HepG2 (cell line): ENCODE results near the gene ECHS1. TPM values are rescaled to one million over a fixed set of nuclear protein-coding genes. Genes with fewer than 3 reads are reported as not detected.
A peak's percentile ranks its signal among the peaks of the same experiment; 100 is the strongest.
"Not testable (repeated sequence)": the region's sequence is repeated elsewhere in the genome, so short reads cannot be mapped to it uniquely, and the experiment has no call there.

Experiments
- ATAC-seq: fragments of 200-7000 bp; cut with Tn5 transposase; 3 replicates; pipeline ENCODE4 v1.9.1; 2020; ENCODE audit warnings: mild to moderate bottlenecking, moderate library complexity
- BruUV-seq: library from RNA; stranded (reverse); fragments of 400-500 nt; replicated peaks from 2 replicates; lab custom pipeline; 2021; lab: Mats Ljungman, UMichigan
- CTCF ChIA-PET: fragments of 300-600 bp; formaldehyde crosslinking; extraction: SDS; loops from one replicate; lab custom pipeline; 2021; ENCODE audit warnings: low total read pairs, inconsistent platforms, low intra/inter-chr PET ratio; lab: Yijun Ruan, JAX
- POLR2A ChIA-PET: fragments of 350-600 bp; sonication (Branson Sonifier 250); formaldehyde crosslinking; loops from one replicate; lab custom pipeline; 2020; ENCODE audit warnings: antibody characterized with exemption, inconsistent platforms; lab: Yijun Ruan, JAX
- DNase-seq: peaks from one replicate; pipeline ENCODE4 v3.0.0-alpha.2; 2015; ENCODE audit warnings: low spot score
- FAIRE-seq: peaks from 3 replicates; lab custom pipeline; 2011; peaks lifted over from hg19 to GRCh38; lab: Jason Lieb, UNC
- H2AFZ ChIP-seq: one replicate; pipeline ENCODE4 v1.6.1; 2011; ENCODE audit warnings: low read length, inconsistent platforms
- H3K27ac ChIP-seq: fragments of 300-600 bp; 3 replicates; pipeline ENCODE4 v1.8.0; 2011; ENCODE audit warnings: mixed run types, mild to moderate bottlenecking, mixed read lengths, low read length, inconsistent platforms; ENCODE audit not compliant: insufficient read depth; ENCODE audit errors: extremely low read length
- H3K27me3 ChIP-seq, 2 experiments: fragments of 200-600 bp in 1 of 2; 2 replicates in 1 of 2; 3 replicates in 1 of 2; pipeline versions ENCODE4 v1.6.0 to v1.8.0; 2011; ENCODE audit warnings: low read length in 2 of 2, mild to moderate bottlenecking in 2 of 2, moderate library complexity in 2 of 2, inconsistent platforms in 1 of 2; ENCODE audit not compliant: insufficient read depth in 2 of 2, control insufficient read depth in 1 of 2
- H3K36me3 ChIP-seq, 2 experiments: fragments of 200-600 bp in 1 of 2; replicated peaks in 1 of 2; 2 replicates in 1 of 2; 3 replicates in 1 of 2; pipeline versions ENCODE4 v1.5.1 to v1.8.0; 2011; ENCODE audit warnings: low read length in 2 of 2, inconsistent platforms in 1 of 2; ENCODE audit not compliant: insufficient read depth in 2 of 2, control insufficient read depth in 1 of 2
- H3K4me1 ChIP-seq: 2 replicates; pipeline ENCODE4 v1.5.1; 2012; ENCODE audit warnings: low read length, inconsistent platforms; ENCODE audit not compliant: insufficient read depth
- H3K4me2 ChIP-seq: 2 replicates; pipeline ENCODE4 v1.6.0; 2011; ENCODE audit warnings: low read depth, low read length, inconsistent platforms
- H3K4me3 ChIP-seq, 3 experiments: fragments of 200-600 bp in 1 of 3; sonication (generic), shearing (Covaris generic) in 1 of 3; replicated peaks in 1 of 3; 2 replicates each; pipeline ENCODE4 v1.5.1; 2011 to 2016; ENCODE audit warnings: low read length in 3 of 3, inconsistent platforms in 2 of 3, low read depth in 2 of 3, mild to moderate bottlenecking in 2 of 3, control low read depth in 1 of 3, mixed read lengths in 1 of 3; ENCODE audit not compliant: insufficient read depth in 1 of 3
- H3K79me2 ChIP-seq: one replicate; pipeline ENCODE4 v1.6.1; 2011; ENCODE audit warnings: low read length, inconsistent platforms; ENCODE audit not compliant: insufficient read depth
- H3K9ac ChIP-seq: 2 replicates; pipeline ENCODE4 v1.6.0; 2011; ENCODE audit warnings: mild to moderate bottlenecking, low read depth, low read length, inconsistent platforms; ENCODE audit not compliant: insufficient read depth
- H3K9me3 ChIP-seq: 2 replicates; pipeline ENCODE4 v1.5.1; 2012; ENCODE audit warnings: mild to moderate bottlenecking, low read length
- H4K20me1 ChIP-seq: 2 replicates; pipeline ENCODE4 v1.6.0; 2011; ENCODE audit warnings: inconsistent platforms, mild to moderate bottlenecking, low read length, moderate library complexity; ENCODE audit not compliant: insufficient read depth
- MYC ChIP-seq: sonication (generic); formaldehyde crosslinking; IDR thresholded peaks from 2 replicates; pipeline ENCODE4 v1.9.0; 2021; ENCODE audit warnings: missing genetic modification reagents, borderline replicate concordance
- NCOA1 ChIP-seq: sonication (generic); formaldehyde crosslinking; IDR thresholded peaks from 2 replicates; pipeline ENCODE4 v1.9.0; 2021; ENCODE audit warnings: missing genetic modification reagents
- ZNF121 ChIP-seq: sonication (generic); formaldehyde crosslinking; IDR thresholded peaks from 2 replicates; pipeline ENCODE4 v1.5.0; 2020; ENCODE audit warnings: mild to moderate bottlenecking, missing genetic modification reagents
- ZNF543 ChIP-seq: sonication (generic); formaldehyde crosslinking; IDR thresholded peaks from 2 replicates; pipeline ENCODE4 v1.4.0; 2020; ENCODE audit warnings: mild to moderate bottlenecking, missing genetic modification reagents
- WGBS: methylation state at CpG from one replicate; pipeline ENCODE4 v1.1.6; 2017; ENCODE audit warnings: low lambda C conversion rate; 5-methylcytosine and 5-hydroxymethylcytosine counted together
- in situ Hi-C: cut with HindIII; loops from 2 replicates; pipeline ENCODE4 v1.10.0; 2017; ENCODE audit warnings: low pct_unique_long_range_greater_than_20kb; ENCODE audit not compliant: extremely low pct_ligation_motif_present
- intact Hi-C: fragments of 100-400 bp; cut with micrococcal nuclease; formaldehyde crosslinking; loops from one replicate; pipeline ENCODE4 v1.10.0; 2022; ENCODE audit not compliant: unreplicated experiment
- polyA plus RNA-seq, 8 experiments: library from polyadenylated mRNA; depleted of rRNA in 3 of 8; stranded (reverse) in 7 of 8; unstranded in 1 of 8; fragments of >200 nt; fragmentation: Illumina TruSeq in 4 of 8; extraction: Trizol in 4 of 8; gene quantifications; 2 replicates each; pipeline versions ENCODE4 v1.2.1 to v1.2.3, GENCODE V29; 2011 to 2016; ENCODE audit warnings: low read depth in 4 of 8, missing spikeins in 1 of 8, mixed read lengths in 1 of 8; ENCODE audit not compliant: insufficient read depth in 1 of 8
- total RNA-seq, 5 experiments: library from RNA; depleted of rRNA; stranded (reverse); fragments of >200 nt; fragmentation: Illumina TruSeq; extraction: Trizol; gene quantifications; 2 replicates each; pipeline ENCODE4 v1.2.3, GENCODE V29; 2016; ENCODE audit warnings: low read depth in 1 of 5
- TF ChIP-seq, protein P1 (sequence below): IDR thresholded peaks from 2 replicates; pipeline ENCODE4 v1.6.1; 2016; ENCODE audit warnings: low read depth, control low read depth
- TF ChIP-seq, protein P2 (sequence below): sonication (generic); formaldehyde crosslinking; IDR thresholded peaks from 2 replicates; pipeline ENCODE4 v1.8.0; 2022; ENCODE audit warnings: low read depth, missing genetic modification reagents

The ECHS1 gene
- total and polyA plus RNA-seq, 2 of the 13 experiments (the other 11 are each of a cell fraction or from before 2014, with no cell fraction given) = 32.7 to 195 TPM

DNA sequence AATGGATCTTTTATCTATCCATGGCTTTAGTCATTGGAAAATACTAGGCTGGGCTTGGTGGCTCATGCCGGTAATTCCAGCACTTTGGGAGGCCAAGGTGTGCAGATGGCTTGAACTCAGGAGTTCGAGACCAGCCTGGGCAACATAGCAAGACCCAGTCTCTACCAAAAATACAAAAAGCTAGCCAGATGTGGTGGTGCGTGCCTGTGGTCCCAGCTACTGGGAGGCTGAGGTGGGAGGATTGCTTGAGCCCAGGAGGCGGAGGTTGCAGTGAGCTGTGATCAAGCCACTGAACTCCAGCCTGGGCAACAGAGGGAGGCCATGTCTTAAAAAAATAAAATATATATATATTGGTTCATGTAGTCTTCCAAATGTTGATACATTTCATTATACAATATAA lies 13.8 kb upstream of the ECHS1 start:
- H3K4me2 ChIP-seq, H3K4me1 ChIP-seq, H3K9ac ChIP-seq, H3K36me3 ChIP-seq, DNase-seq, H3K79me2 ChIP-seq, H2AFZ ChIP-seq, in situ Hi-C loops, H3K4me3 ChIP-seq, H3K27me3 ChIP-seq, H4K20me1 ChIP-seq, H3K27ac ChIP-seq, H3K9me3 ChIP-seq, FAIRE-seq, intact Hi-C loops, ATAC-seq, CTCF ChIA-PET, BruUV-seq: not testable (repeated sequence)
- POLR2A ChIA-PET = interaction anchor here (1.3 kb wide), 1 partner anchor 8 kb away, joined by 3 read pairs; the partner anchor contains the start of gene MTG1
- 100% methylated on average over 4 of the region's 4 CpGs for WGBS
- TF ChIP-seq ZNF121 = 0 out of 2 replicates have a peak, but pooled peaks have one; percentile 11

DNA sequence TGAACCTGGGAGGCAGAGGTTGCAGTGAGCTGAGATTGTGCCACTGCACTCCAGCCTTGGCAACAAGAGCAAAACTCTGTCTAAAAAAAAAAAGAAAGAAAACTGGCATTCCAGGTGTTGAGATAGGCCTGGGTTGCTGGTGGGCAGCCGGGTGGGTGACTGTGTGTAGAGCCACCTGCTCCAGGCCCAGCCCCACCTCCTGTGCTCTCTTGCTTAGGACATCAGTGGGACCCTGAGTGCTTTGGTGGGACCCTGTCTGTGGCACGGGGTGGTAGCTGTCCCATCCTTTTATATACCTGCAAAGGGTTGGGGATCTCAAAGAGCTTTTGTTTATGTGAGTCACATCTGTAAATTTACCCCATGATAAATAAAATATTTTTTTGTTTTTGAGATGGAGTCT lies 12.1 kb upstream of the ECHS1 start:
- Histone ChIP-seq H3K9ac (no peak overlapping the region), H3K9me3 (no peaks in the 10 kb centered on the region), H3K27ac (no peak overlapping the region), H3K79me2 (no peaks in the 10 kb centered on the region), H2AFZ (no peak overlapping the region), H3K4me2 (no peak overlapping the region), H4K20me1 (no peaks in the 10 kb centered on the region), H3K4me3 (no peak overlapping the region), H3K36me3 (no peaks in the 10 kb centered on the region), H3K27me3 (no peaks in the 10 kb centered on the region; a peak in 1 of 5 replicates), H3K4me1 (peaks cover 7% of the 10 kb centered on the region)
- intact Hi-C loops (no loop called here), in situ Hi-C loops (no loop called here)
- ChIA-PET CTCF (no interaction called here), POLR2A (no interaction called here)
- WGBS = 88% methylated on average over 2 of the region's 2 CpGs
- FAIRE-seq = no peak
- TF ChIP-seq, protein P1, sequence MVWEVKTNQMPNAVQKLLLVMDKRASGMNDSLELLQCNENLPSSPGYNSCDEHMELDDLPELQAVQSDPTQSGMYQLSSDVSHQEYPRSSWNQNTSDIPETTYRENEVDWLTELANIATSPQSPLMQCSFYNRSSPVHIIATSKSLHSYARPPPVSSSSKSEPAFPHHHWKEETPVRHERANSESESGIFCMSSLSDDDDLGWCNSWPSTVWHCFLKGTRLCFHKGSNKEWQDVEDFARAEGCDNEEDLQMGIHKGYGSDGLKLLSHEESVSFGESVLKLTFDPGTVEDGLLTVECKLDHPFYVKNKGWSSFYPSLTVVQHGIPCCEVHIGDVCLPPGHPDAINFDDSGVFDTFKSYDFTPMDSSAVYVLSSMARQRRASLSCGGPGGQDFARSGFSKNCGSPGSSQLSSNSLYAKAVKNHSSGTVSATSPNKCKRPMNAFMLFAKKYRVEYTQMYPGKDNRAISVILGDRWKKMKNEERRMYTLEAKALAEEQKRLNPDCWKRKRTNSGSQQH (CRISPR knock-in tag) = no peak
- no peak for TF ChIP-seq NCOA1
- TF ChIP-seq, protein P2, sequence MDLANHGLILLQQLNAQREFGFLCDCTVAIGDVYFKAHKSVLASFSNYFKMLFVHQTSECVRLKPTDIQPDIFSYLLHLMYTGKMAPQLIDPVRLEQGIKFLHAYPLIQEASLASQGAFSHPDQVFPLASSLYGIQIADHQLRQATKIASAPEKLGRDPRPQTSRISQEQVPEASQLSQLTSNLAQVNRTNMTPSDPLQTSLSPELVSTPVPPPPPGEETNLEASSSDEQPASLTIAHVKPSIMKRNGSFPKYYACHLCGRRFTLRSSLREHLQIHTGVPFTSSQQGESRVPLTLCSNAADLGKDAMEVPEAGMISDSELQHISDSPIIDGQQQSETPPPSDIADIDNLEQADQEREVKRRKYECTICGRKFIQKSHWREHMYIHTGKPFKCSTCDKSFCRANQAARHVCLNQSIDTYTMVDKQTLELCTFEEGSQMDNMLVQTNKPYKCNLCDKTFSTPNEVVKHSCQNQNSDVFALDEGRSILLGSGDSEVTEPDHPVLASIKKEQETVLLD = no peak
- no peak for TF ChIP-seq ZNF543 (CRISPR knock-in tag)
- no peak for TF ChIP-seq MYC
- ATAC-seq = no peak
- no TSS peak for BruUV-seq
- no peak for DNase-seq
